Transverse colon (tissue), 3 donors: Measurements from ENCODE around the gene ZNF683.

Experiments used
- CTCF ChIP-seq, 5 experiments: fragments of 200-600 bp in 3 of 5; fragments of 450-650 bp in 2 of 5; sonication (generic) in 3 of 5; IDR thresholded peaks; 1 replicate in 2 of 5; 2 replicates in 3 of 5; pipeline ENCODE4 v1.5.1; 2016 to 2017; ENCODE audit warnings: antibody characterized with exemption in 5 of 5, inconsistent platforms in 3 of 5, mild to moderate bottlenecking in 2 of 5, moderate library complexity in 1 of 5
- POLR2A ChIP-seq: fragments of 450-650 bp; IDR thresholded peaks from one replicate; pipeline ENCODE4 v1.6.1; 2016; ENCODE audit warnings: antibody characterized with exemption, mild to moderate bottlenecking, moderate library complexity

- TF ChIP-seq CTCF (IDR thresholded peaks at IDR 0.05): no peak
- no peak for TF ChIP-seq POLR2A
Observed at GRCh38 chr1:26395754-26396153, 23.2 kb upstream of the ZNF683 start.
